ENCODE data around the gene NEDD4.

NEDD4 gene

GRCh38 chr15:55784286-55784685, 209.1 kb downstream of the NEDD4 start:
- no peak for DNase-seq

DNA sequence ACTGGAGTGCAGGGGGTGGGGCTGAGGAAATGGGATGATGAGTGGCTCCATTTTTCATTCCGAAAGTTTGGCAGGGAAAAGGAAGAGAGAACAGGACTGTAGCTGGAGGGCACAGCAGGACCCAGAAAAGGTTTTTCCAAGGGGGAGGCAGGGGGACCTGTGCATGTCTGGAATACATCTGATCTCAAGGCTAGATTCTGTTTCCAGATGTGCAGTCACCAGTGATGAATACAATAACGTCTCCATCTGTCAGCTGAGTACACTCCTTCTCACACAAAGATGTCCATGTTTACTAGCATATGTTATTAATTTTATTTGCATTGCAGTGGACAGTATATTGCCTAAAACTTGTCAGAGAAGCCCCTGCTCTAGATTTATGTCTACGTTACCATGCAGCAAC, 210.5 kb downstream of the NEDD4 start:
- DNase-seq, result no peak

DNA sequence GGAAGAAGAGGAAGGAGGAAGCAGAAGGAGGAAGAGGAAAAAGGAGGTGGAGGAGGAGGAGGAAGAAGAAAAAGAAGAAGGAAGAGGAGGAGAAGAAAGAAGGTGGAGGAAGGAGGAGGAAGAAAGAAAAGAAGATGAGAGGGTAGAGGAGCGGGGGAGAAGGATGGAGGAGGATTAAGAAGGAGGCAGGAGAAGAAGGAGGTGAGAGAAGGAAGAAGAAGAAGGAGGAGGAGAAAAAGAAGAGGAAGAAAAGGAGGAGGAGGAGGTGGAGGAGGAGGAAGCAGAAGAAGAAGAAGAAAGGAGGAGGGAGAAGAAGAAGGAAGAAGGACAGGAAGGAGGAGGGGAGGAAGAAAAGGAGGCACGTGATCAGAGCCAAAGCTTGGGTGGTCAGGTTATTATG, 213.1 kb downstream of the NEDD4 start:
- no peak for DNase-seq

GRCh38 chr15:55778932-55779331, 214.5 kb downstream of the NEDD4 start:
- no peak for DNase-seq

Data from nucleus accumbens (tissue), 56 donors.